T-helper 1 cell treated with Interleukin-12 subunit alpha and Interleukin-12 subunit beta and Interleukin-4 antibody, amounts not matched to agents 30 ng/mL and 1 ng/mL, for 36 hours (primary cell): ENCODE data around the gene LST1. TPM values are rescaled to one million over a fixed set of nuclear protein-coding genes. Genes with fewer than 3 reads are reported as not detected.

Source experiments
- intact Hi-C: fragments of 100-400 bp; cut with micrococcal nuclease; formaldehyde crosslinking; loops from one replicate; pipeline ENCODE4 v1.15.1; 2024
- total RNA-seq: library from RNA; stranded (reverse); gene quantifications from 2 replicates; pipeline ENCODE4 v1.2.3, GENCODE V29; 2022

LST1 gene
- total RNA-seq, 1 donor from 2014 or later, result 171 TPM

DNA sequence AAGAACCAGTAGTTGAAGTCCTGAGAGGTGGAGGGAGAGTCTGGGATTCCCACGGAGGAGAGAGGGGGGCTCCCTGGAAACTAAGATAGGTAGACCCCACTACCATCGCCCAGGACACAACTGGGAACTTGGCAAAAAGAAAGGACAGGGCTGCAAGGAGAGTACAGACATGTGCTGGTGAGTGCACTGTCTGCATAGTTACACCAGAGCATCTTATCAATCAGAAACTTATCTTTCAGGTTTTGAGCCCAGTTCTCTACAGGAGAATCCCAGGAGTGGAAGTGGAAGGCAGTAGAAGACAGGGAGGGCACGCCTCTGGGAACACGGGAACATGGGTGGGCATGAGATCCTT lies 26.5 kb upstream of the LST1 start:
- intact Hi-C loops, result loop anchor here (1.0 kb wide), 1 partner anchor 12 kb away; the partner anchor contains the start of gene NFKBIL1

- intact Hi-C loops, result loop anchor here (1.0 kb wide), 3 partner anchors 8 to 13 kb away; partner anchors contain the start of genes LTA and NFKBIL1
These were observed 25.9 kb upstream of the LST1 start for GRCh38 chr6:31559958-31560696.

DNA sequence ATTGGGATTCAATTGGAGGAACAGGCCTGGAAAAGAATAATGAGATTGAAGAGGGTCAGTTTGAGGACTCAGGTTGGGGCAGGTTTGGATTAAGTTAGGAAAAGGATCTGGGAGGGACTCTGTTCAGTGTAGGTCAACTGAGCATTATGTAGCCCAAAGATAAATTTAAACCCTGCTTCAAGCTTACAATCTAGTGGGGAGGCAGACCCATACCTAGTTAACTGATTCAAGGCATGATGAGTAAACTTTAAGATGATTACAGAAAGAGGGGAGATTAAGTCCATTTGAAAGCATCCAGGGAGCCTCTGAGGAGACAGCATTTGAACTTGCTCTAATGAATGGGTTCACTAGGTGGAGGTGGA lies 25.4 kb upstream of the LST1 start:
- intact Hi-C loops, result loop anchor here (1.0 kb wide), 2 partner anchors 8 to 12 kb away; partner anchors contain the start of gene LTA

GRCh38 chr6:31567531-31568370 lies 18.3 kb upstream of the LST1 start:
- intact Hi-C loops, result loop anchor here (1.0 to 2.0 kb wide), 8 partner anchors 7 to 757 kb away; partner anchors contain the start of genes LTB, NCR3, NFKBIL1 and PRRC2A

GRCh38 chr6:31568537-31568961 lies 17.5 kb upstream of the LST1 start:
- intact Hi-C loops, result loop anchor here (1.0 to 2.0 kb wide), 8 partner anchors 8 to 758 kb away; partner anchors contain the start of genes LTB, NCR3, NFKBIL1 and PRRC2A

DNA sequence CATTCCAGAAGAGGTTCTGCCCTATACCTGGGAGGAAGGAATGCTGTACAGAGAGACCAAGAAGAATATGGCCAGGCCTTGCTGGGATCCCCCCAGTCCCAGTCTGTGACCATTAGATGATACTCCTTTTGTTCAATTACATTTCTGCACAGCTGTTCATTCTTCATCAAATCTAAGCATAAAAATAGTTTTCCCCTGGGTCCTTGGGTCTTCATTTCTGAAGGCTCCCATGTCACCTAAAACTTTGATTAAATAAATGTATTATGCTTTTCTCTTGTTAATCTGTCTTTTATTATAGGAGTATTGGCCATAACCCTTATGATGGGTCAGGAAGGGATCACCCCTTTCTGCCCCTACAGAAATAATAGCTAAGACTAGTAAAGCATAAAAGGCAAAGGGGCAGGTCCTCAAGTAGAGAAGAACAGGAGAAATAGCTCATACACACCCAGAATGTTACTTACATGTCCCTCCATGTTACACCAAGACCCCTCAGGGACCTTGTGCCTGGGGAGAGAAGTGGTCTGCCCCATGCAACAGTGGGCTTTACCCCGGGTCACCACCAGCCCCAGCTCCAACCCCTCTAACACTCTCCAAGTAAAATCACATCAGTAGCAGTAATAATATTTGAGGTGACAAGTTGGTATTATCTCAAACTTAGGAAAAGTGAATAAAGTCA lies 16.1 kb upstream of the LST1 start:
- intact Hi-C loops, result loop anchor here (2.0 kb wide), 2 partner anchors 13 to 759 kb away; partner anchors contain the start of gene LTB

DNA sequence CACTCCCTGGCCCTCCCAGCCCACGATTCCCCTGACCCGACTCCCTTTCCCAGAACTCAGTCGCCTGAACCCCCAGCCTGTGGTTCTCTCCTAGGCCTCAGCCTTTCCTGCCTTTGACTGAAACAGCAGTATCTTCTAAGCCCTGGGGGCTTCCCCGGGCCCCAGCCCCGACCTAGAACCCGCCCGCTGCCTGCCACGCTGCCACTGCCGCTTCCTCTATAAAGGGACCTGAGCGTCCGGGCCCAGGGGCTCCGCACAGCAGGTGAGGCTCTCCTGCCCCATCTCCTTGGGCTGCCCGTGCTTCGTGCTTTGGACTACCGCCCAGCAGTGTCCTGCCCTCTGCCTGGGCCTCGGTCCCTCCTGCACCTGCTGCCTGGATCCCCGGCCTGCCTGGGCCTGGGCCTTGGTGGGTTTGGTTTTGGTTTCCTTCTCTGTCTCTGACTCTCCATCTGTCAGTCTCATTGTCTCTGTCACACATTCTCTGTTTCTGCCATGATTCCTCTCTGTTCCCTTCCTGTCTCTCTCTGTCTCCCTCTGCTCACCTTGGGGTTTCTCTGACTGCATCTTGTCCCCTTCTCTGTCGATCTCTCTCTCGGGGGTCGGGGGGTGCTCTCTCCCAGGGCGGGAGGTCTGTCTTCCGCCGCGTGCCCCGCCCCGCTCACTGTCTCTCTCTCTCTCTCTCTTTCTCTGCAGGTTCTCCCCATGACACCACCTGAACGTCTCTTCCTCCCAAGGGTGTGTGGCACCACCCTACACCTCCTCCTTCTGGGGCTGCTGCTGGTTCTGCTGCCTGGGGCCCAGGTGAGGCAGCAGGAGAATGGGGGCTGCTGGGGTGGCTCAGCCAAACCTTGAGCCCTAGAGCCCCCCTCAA lies 13.8 kb upstream of the LST1 start, which contains the start of gene LTA:
Gene LTA (plus strand): TSS at position 249 of the 871 bp plus-strand sequence. CDS start 454 bp downstream, at position 703.
- intact Hi-C loops, result loop anchor here (1.0 kb wide), 3 partner anchors 12 to 21 kb away; partner anchors contain the start of gene NCR3

- intact Hi-C loops, result no loop called here
These were observed 12.6 kb upstream of the LST1 start for GRCh38 chr6:31573239-31574105.

DNA sequence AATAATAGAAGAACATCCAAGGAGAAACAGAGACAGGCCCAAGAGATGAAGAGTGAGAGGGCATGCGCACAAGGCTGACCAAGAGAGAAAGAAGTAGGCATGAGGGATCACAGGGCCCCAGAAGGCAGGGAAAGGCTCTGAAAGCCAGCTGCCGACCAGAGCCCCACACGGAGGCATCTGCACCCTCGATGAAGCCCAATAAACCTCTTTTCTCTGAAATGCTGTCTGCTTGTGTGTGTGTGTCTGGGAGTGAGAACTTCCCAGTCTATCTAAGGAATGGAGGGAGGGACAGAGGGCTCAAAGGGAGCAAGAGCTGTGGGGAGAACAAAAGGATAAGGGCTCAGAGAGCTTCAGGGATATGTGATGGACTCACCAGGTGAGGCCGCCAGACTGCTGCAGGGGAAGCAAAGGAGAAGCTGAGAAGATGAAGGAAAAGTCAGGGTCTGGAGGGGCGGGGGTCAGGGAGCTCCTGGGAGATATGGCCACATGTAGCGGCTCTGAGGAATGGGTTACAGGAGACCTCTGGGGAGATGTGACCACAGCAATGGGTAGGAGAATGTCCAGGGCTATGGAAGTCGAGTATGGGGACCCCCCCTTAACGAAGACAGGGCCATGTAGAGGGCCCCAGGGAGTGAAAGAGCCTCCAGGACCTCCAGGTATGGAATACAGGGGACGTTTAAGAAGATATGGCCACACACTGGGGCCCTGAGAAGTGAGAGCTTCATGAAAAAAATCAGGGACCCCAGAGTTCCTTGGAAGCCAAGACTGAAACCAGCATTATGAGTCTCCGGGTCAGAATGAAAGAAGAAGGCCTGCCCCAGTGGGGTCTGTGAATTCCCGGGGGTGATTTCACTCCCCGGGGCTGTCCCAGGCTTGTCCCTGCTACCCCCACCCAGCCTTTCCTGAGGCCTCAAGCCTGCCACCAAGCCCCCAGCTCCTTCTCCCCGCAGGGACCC lies 11.7 kb upstream of the LST1 start:
- intact Hi-C loops, result loop anchor here (1.0 to 5.0 kb wide), 3 partner anchors 27 to 163 kb away; partner anchors contain the start of genes CLIC1, NFKBIL1 and PRRC2A

DNA sequence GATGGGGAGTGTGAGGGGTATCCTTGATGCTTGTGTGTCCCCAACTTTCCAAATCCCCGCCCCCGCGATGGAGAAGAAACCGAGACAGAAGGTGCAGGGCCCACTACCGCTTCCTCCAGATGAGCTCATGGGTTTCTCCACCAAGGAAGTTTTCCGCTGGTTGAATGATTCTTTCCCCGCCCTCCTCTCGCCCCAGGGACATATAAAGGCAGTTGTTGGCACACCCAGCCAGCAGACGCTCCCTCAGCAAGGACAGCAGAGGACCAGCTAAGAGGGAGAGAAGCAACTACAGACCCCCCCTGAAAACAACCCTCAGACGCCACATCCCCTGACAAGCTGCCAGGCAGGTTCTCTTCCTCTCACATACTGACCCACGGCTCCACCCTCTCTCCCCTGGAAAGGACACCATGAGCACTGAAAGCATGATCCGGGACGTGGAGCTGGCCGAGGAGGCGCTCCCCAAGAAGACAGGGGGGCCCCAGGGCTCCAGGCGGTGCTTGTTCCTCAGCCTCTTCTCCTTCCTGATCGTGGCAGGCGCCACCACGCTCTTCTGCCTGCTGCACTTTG lies 10.7 kb upstream of the LST1 start, which contains the start of gene TNF:
Gene TNF (plus strand): TSS at position 231 of the 567 bp plus-strand sequence. CDS start 177 bp downstream, at position 408.
- intact Hi-C loops, result loop anchor here (1.0 to 5.0 kb wide), 3 partner anchors 28 to 162 kb away; partner anchors contain the start of genes CLIC1, NFKBIL1 and PRRC2A

- intact Hi-C loops, result loop anchor here (1.0 to 5.0 kb wide), 4 partner anchors 8 to 161 kb away; partner anchors contain the start of genes CLIC1, NFKBIL1 and PRRC2A
These were observed 10.0 kb upstream of the LST1 start for GRCh38 chr6:31575952-31576685.

- intact Hi-C loops, result loop anchor here (1.0 to 5.0 kb wide), 2 partner anchors 9 to 160 kb away; partner anchors contain the start of gene CLIC1
These were observed 9.0 kb upstream of the LST1 start for GRCh38 chr6:31576897-31577578.

DNA sequence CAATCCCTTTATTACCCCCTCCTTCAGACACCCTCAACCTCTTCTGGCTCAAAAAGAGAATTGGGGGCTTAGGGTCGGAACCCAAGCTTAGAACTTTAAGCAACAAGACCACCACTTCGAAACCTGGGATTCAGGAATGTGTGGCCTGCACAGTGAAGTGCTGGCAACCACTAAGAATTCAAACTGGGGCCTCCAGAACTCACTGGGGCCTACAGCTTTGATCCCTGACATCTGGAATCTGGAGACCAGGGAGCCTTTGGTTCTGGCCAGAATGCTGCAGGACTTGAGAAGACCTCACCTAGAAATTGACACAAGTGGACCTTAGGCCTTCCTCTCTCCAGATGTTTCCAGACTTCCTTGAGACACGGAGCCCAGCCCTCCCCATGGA lies 8.5 kb upstream of the LST1 start:
- intact Hi-C loops, result loop anchor here (5.0 kb wide), 1 partner anchor 160 kb away; the partner anchor contains the start of gene CLIC1

- intact Hi-C loops, result loop anchor here (1.0 to 5.0 kb wide), 2 partner anchors 8 to 159 kb away; partner anchors contain the start of genes CLIC1 and LST1
These were observed 7.6 kb upstream of the LST1 start for GRCh38 chr6:31578184-31579118.

DNA sequence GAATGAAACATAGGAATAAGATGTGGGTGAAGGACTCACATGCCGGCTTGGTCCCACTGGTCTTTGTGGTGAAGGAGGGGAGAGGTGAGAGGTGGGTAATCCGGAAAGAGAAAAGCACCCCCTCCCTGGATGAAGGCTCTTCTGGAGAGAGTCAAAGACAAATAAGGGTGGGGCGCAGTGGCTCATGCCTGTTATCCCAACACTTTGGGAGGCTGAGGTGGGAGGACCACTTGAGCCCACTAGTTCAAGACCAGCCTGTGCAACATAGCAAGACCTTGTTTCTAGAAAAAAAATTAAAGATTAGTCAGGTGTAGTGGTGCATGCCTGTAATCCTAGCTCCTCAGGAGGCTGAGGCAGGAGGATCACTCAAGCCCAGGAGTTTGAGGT lies 7.0 kb upstream of the LST1 start:
- intact Hi-C loops, result loop anchor here (5.0 kb wide), 1 partner anchor 158 kb away; the partner anchor contains the start of gene CLIC1
